Spleen (tissue), 11 donors: ENCODE data around the gene FAF1. TPM values are rescaled to one million over a fixed set of nuclear protein-coding genes. Genes with fewer than 3 reads are reported as not detected.

Experiments
- DNase-seq: peaks from one replicate; pipeline ENCODE4 v3.0.0-alpha.2; 2020
- H3K27ac ChIP-seq, 8 donors: fragments of 200-600 bp; sonication (generic) in 7 of 8; 1 replicate in 4 of 8; 2 replicates in 4 of 8; pipeline versions ENCODE4 v1.5.0 to v1.8.0; 2016 to 2021; ENCODE audit warnings: inconsistent platforms in 4 of 8, mild to moderate bottlenecking in 4 of 8, moderate library complexity in 1 of 8
- H3K27me3 ChIP-seq, 7 donors: fragments of 200-600 bp; sonication (generic) in 6 of 7; replicated peaks in 1 of 7; 1 replicate in 4 of 7; 2 replicates in 3 of 7; pipeline versions ENCODE4 v1.5.0 to v1.8.0; 2016 to 2021; ENCODE audit warnings: inconsistent platforms in 3 of 7, mild to moderate bottlenecking in 1 of 7
- H3K36me3 ChIP-seq, 6 donors: fragments of 200-600 bp; sonication (generic) in 5 of 6; 1 replicate in 4 of 6; 2 replicates in 2 of 6; pipeline versions ENCODE4 v1.5.0 to v1.8.0; 2016 to 2021; ENCODE audit warnings: inconsistent platforms in 2 of 6
- H3K4me1 ChIP-seq, 6 donors: fragments of 200-600 bp; sonication (generic) in 5 of 6; 1 replicate in 3 of 6; 2 replicates in 3 of 6; pipeline versions ENCODE4 v1.5.0 to v1.8.0; 2016 to 2021; ENCODE audit warnings: inconsistent platforms in 3 of 6
- H3K4me3 ChIP-seq, 8 donors: fragments of 200-600 bp; sonication (generic) in 7 of 8; 1 replicate in 4 of 8; 2 replicates in 4 of 8; pipeline versions ENCODE4 v1.5.0 to v1.8.0; 2016 to 2021; ENCODE audit warnings: inconsistent platforms in 4 of 8, mild to moderate bottlenecking in 4 of 8, moderate library complexity in 2 of 8
- H3K9me3 ChIP-seq, 8 donors: fragments of 200-600 bp; sonication (generic) in 7 of 8; 1 replicate in 4 of 8; 2 replicates in 4 of 8; pipeline versions ENCODE4 v1.5.0 to v1.8.0; 2016 to 2021; ENCODE audit warnings: inconsistent platforms in 4 of 8
- POLR2A ChIP-seq, 3 donors: fragments of 450-650 bp; IDR thresholded peaks; one replicate each; pipeline ENCODE4 v1.5.1; 2017; ENCODE audit warnings: antibody characterized with exemption in 3 of 3, mild to moderate bottlenecking in 1 of 3
- POLR2AphosphoS5 ChIP-seq, 3 donors: sonication (generic); formaldehyde crosslinking; IDR thresholded peaks; one replicate each; pipeline ENCODE4 v1.5.1; 2017; ENCODE audit warnings: antibody characterized with exemption in 3 of 3
- WGBS, 5 donors: extraction: QIAGEN DNeasy Blood & Tissue Kit in 3 of 5; methylation state at CpG; one replicate each; pipeline versions ENCODE4 v1.1.5 to v1.1.7; 2013 to 2018; 5-methylcytosine and 5-hydroxymethylcytosine counted together
- intact Hi-C: fragments of 100-400 bp; cut with DNase I; formaldehyde crosslinking; loops from one replicate; pipeline ENCODE4 v1.15.0; 2023; ENCODE audit warnings: low total_unique reads
- polyA plus RNA-seq, 3 donors: library from polyadenylated mRNA; stranded (reverse); fragments of 200-250 nt; gene quantifications; one replicate each; pipeline ENCODE4 v1.2.1, GENCODE V29; 2013
- total RNA-seq, 7 donors: library from RNA; depleted of rRNA in 3 of 7; stranded (reverse); fragments of >200 nt in 3 of 7; fragmentation: NEBNext Ultra II Directional in 4 of 7; extraction: Animal tissue kit (Norgen Biotek cat#: 25700) in 4 of 7; gene quantifications; one replicate each; pipeline versions ENCODE4 v1.1.0 to v1.2.1, GENCODE V29; 2016 to 2021
- TF ChIP-seq, protein P1 (sequence below), 11 experiments: fragments of 200-600 bp in 7 of 11; fragments of 450-650 bp in 4 of 11; sonication (generic) in 4 of 11; IDR thresholded peaks in 8 of 11; conservative IDR thresholded peaks in 3 of 11; 1 replicate in 7 of 11; 2 replicates in 4 of 11; pipeline versions ENCODE4 v1.4.0 to v1.8.0; 2016 to 2021; ENCODE audit warnings: antibody characterized with exemption in 11 of 11, inconsistent platforms in 4 of 11, mild to moderate bottlenecking in 1 of 11
- donor health status: healthy with polysubstance abuse.
- donor health status: DM: no; HTN: no; CAD: no; lungs with moderate emphysema.
- donor health status: DM: no; HTN: no; CAD: no.
- donor health status: Bipolar disorder and iron deficiency.
- donor health status: healthy.
- donor health status: DM: no; HTN: no; CAD: no.
- donor health status: DM: yes; HTN: yes; CAD: no.

FAF1 gene
- total and polyA plus RNA-seq, 10 donors = 16.7 to 58.7 (median 40.0) TPM

DNA sequence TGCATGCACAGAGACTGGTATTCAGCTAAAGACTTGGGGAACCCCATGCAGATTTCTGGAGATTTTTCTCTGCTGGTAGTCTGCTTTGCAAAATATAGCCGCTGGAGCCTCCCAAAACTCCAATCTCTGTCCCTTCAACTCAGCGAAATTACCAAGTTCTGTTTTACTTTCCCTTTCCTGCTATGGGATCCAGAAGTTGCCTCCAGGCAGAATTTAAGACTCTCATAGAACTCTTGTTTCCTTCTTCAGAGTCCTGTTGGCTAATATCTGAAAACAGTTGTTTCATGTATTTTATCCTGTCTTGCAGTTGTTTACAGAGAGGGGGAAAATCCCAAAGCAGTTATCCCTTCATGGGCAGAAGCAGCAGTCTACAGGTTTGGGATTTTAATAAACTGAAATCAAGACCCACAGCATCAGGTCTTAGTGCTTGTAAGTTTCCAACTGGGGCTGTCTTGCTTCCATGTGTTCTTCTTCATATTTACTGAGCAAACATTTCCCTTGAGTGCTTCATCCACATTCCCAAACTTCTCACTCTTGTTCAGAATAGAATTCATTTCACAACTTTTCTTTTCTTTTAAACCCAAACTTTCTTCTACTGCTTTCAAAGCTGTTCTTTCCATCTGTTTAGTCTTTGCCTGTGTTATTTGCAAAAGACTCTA, 315.5 kb downstream of the FAF1 start:
- no peaks in the 10 kb centered on the region for H3K9me3 ChIP-seq
- no peak overlapping the region for H3K4me3 ChIP-seq
- peaks cover 0 to 28% (median 0%) of the 10 kb centered on the region in 6 donors for H3K36me3 ChIP-seq
- H3K27ac ChIP-seq = no peak overlapping the region
- intact Hi-C loops = no loop called here
- no peaks in the 10 kb centered on the region for H3K4me1 ChIP-seq
- DNase-seq = no peak
- H3K27me3 ChIP-seq = no peaks in the 10 kb centered on the region
- TF ChIP-seq POLR2A (IDR thresholded peaks at IDR 0.05) (no peak), POLR2AphosphoS5 (IDR thresholded peaks at IDR 0.05) (no peak)
- TF ChIP-seq, protein P1, sequence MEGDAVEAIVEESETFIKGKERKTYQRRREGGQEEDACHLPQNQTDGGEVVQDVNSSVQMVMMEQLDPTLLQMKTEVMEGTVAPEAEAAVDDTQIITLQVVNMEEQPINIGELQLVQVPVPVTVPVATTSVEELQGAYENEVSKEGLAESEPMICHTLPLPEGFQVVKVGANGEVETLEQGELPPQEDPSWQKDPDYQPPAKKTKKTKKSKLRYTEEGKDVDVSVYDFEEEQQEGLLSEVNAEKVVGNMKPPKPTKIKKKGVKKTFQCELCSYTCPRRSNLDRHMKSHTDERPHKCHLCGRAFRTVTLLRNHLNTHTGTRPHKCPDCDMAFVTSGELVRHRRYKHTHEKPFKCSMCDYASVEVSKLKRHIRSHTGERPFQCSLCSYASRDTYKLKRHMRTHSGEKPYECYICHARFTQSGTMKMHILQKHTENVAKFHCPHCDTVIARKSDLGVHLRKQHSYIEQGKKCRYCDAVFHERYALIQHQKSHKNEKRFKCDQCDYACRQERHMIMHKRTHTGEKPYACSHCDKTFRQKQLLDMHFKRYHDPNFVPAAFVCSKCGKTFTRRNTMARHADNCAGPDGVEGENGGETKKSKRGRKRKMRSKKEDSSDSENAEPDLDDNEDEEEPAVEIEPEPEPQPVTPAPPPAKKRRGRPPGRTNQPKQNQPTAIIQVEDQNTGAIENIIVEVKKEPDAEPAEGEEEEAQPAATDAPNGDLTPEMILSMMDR (IDR thresholded peaks at IDR 0.05 in 8 of 11, conservative IDR thresholded peaks at IDR 0.05 in 3 of 11) = no peak
- 79 to 94% (median 82%) methylated on average over 2 of the region's 2 CpGs for WGBS, 5 donors

DNA sequence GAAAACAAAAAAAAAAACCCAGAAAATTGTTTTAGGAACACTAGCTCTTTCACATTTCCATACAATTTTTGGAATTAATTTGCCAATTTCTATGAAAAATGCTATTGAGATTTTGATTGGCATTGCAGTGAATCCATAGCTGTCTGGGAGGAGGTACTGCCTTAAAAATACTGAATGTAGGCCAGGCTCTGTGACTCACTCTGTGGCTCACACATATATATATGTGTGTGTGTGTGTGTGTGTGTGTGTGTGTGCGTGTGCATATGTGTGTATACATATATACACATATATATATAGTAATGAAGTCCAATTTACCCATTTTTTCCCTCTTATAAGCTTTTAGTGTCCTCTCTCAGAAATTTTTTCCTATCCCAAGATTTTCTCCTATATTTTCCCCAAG, 322.6 kb downstream of the FAF1 start:
- intact Hi-C loops = no loop called here

DNA sequence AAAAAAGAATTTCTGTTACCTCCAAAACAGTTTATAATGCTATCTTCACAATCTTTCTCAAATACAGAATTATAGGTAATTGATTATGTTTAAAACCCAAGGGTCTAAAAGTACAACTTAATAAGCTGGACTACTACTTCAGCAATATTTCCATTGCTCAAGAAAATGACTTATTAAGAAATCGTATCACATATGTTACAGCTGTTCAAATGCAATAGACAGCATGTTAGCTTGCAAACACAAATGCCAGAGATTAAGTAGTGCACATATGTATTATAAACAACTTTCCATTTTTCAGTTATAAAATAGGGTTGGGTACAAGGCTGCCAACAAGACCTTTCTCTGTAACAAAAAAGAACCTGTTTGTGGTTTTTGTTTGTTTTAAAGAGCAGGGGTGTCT, 325.8 kb downstream of the FAF1 start:
- DNase-seq = no peak
- no peaks in the 10 kb centered on the region for H3K4me1 ChIP-seq
- 73 to 96% (median 84%) methylated on average over 1 of the region's 1 CpG for WGBS, 5 donors
- no peak for TF ChIP-seq POLR2A (IDR thresholded peaks at IDR 0.05)
- TF ChIP-seq, protein P1 (IDR thresholded peaks at IDR 0.05 in 8 of 11, conservative IDR thresholded peaks at IDR 0.05 in 3 of 11) = no peak
- TF ChIP-seq POLR2AphosphoS5 (IDR thresholded peaks at IDR 0.05) = no peak
- no peak overlapping the region for H3K27ac ChIP-seq
- H3K36me3 ChIP-seq = no peaks in the 10 kb centered on the region
- H3K4me3 ChIP-seq = no peak overlapping the region
- intact Hi-C loops = no loop called here
- no peaks in the 10 kb centered on the region for H3K9me3 ChIP-seq
- H3K27me3 ChIP-seq = no peaks in the 10 kb centered on the region

More for the DNA sequence above, 322.6 kb downstream of the FAF1 start:
- WGBS, 5 donors = 67 to 100% (median 77%) methylated on average over 1 of the region's 1 CpG
- DNase-seq = no peak
- H3K36me3 ChIP-seq = peaks cover 0 to 8% (median 0%) of the 10 kb centered on the region in 6 donors
- no peaks in the 10 kb centered on the region for H3K27me3 ChIP-seq
- no peaks in the 10 kb centered on the region for H3K4me1 ChIP-seq
- H3K9me3 ChIP-seq = no peaks in the 10 kb centered on the region
- TF ChIP-seq, protein P1 (IDR thresholded peaks at IDR 0.05 in 8 of 11, conservative IDR thresholded peaks at IDR 0.05 in 3 of 11) = no peak
- no peak for TF ChIP-seq POLR2A (IDR thresholded peaks at IDR 0.05)
- TF ChIP-seq POLR2AphosphoS5 (IDR thresholded peaks at IDR 0.05) = no peak
- H3K27ac ChIP-seq = no peak overlapping the region
- no peak overlapping the region for H3K4me3 ChIP-seq

DNA sequence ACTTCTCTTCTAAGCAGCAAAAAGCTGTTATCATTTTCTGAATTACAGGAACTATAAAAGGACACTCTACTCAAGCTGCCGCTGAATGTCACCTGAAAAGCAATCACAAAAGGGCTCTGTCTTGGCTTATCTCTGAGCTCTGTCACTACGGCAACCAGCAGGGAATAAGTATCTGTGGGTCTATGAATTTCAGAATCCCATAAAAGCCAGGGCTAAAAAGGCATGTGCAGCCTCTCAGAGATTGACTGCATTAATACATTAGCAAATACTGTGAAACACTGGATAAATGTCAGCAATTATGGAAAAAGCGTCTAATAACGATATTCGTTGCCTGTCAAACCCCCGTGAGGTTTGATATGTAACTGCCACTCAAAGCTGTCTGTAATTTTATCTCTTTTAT, 326.6 kb downstream of the FAF1 start:
- Histone ChIP-seq H3K9me3 (no peaks in the 10 kb centered on the region), H3K27me3 (no peaks in the 10 kb centered on the region)
- intact Hi-C loops = no loop called here

More for the DNA sequence above, 326.6 kb downstream of the FAF1 start:
- no peak overlapping the region for H3K4me3 ChIP-seq
- H3K36me3 ChIP-seq = no peaks in the 10 kb centered on the region
- 93 to 98% (median 95%) methylated on average over 6 of the region's 6 CpGs for WGBS, 5 donors
- no peak overlapping the region for H3K27ac ChIP-seq
- TF ChIP-seq, protein P1 (IDR thresholded peaks at IDR 0.05 in 8 of 11, conservative IDR thresholded peaks at IDR 0.05 in 3 of 11) = no peak
- TF ChIP-seq POLR2A (IDR thresholded peaks at IDR 0.05) (no peak), POLR2AphosphoS5 (IDR thresholded peaks at IDR 0.05) (no peak)
- DNase-seq = no peak
- no peaks in the 10 kb centered on the region for H3K4me1 ChIP-seq
